Neural cell (in vitro differentiated cells): ENCODE results near the gene TCFL5. TPM values are rescaled to one million over a fixed set of nuclear protein-coding genes. Genes with fewer than 3 reads are reported as not detected.

Experiments
- H2AFZ ChIP-seq: fragments of 200-600, 300-800 bp; sonication (generic), shearing (Covaris generic); 2 replicates; pipeline ENCODE4 v1.6.0; 2014; ENCODE audit warnings: low read depth, mild to moderate bottlenecking, antibody characterized with exemption, low read length, moderate library complexity
- H3F3A ChIP-seq: fragments of 200-600 bp; shearing (Covaris generic); 2 replicates; pipeline ENCODE4 v1.6.1; 2016; ENCODE audit warnings: mild to moderate bottlenecking, moderate library complexity, mixed read lengths, antibody characterized with exemption, low read length; ENCODE audit not compliant: insufficient read depth, poor library complexity, severe bottlenecking
- H3K27ac ChIP-seq: fragments of 200-600, 300-800 bp; sonication (generic), shearing (Covaris generic); 2 replicates; pipeline ENCODE4 v1.5.1; 2014; ENCODE audit warnings: mild to moderate bottlenecking, low read length, moderate library complexity
- H3K27me3 ChIP-seq: fragments of 300-800, 200-600 bp; sonication (generic), shearing (Covaris generic); 2 replicates; pipeline ENCODE4 v1.6.0; 2014; ENCODE audit warnings: mild to moderate bottlenecking, low read depth, low read length, moderate library complexity; ENCODE audit not compliant: insufficient read depth
- H3K36me3 ChIP-seq: fragments of 300-800, 200-600 bp; sonication (generic), shearing (Covaris generic); 2 replicates; pipeline ENCODE4 v1.5.1; 2014; ENCODE audit warnings: mild to moderate bottlenecking, antibody characterized with exemption, low read length, moderate library complexity; ENCODE audit not compliant: insufficient read depth
- H3K4me2 ChIP-seq: fragments of 300-800, 200-600 bp; sonication (generic), shearing (Covaris generic); 2 replicates; pipeline ENCODE4 v1.6.0; 2014; ENCODE audit warnings: mild to moderate bottlenecking, low read length
- H3K4me3 ChIP-seq: fragments of 300-800, 200-600 bp; sonication (generic), shearing (Covaris generic); 2 replicates; pipeline ENCODE4 v1.5.1; 2014; ENCODE audit warnings: mild to moderate bottlenecking, low read length, moderate library complexity
- H3K79me2 ChIP-seq: fragments of 200-600 bp; shearing (Covaris generic); replicated peaks from 2 replicates; pipeline ENCODE4 v1.6.0; 2014; ENCODE audit warnings: mild to moderate bottlenecking, low read length, moderate library complexity; ENCODE audit not compliant: insufficient read depth
- H3K9ac ChIP-seq: fragments of 300-800, 200-600 bp; sonication (generic), shearing (Covaris generic); 2 replicates; pipeline ENCODE4 v1.6.1; 2016; ENCODE audit warnings: mild to moderate bottlenecking, low read length, mixed read lengths
- H3K9me2 ChIP-seq: fragments of 200-600 bp; shearing (Covaris generic); 2 replicates; pipeline ENCODE4 v1.6.1; 2016; ENCODE audit warnings: mild to moderate bottlenecking, low read length, mixed read lengths; ENCODE audit not compliant: insufficient read depth
- H3K9me3 ChIP-seq: fragments of 200-600, 300-800 bp; sonication (generic), shearing (Covaris generic); 2 replicates; pipeline ENCODE4 v1.6.1; 2016; ENCODE audit warnings: mild to moderate bottlenecking, mixed run types, low read length, moderate library complexity, mixed read lengths
- H4K20me1 ChIP-seq: fragments of 200-600 bp; shearing (Covaris generic); 2 replicates; pipeline ENCODE4 v1.6.1; 2016; ENCODE audit warnings: mild to moderate bottlenecking, mixed run types; ENCODE audit not compliant: insufficient read depth
- CTCF ChIP-seq: fragments of 450-650 bp; IDR thresholded peaks from 2 replicates; pipeline ENCODE4 v1.5.1; 2014; ENCODE audit warnings: antibody characterized with exemption, mild to moderate bottlenecking, moderate library complexity; ENCODE audit not compliant: poor library complexity, severe bottlenecking
- EP300 ChIP-seq: fragments of 450-650 bp; conservative IDR thresholded peaks from 2 replicates; pipeline ENCODE4 v1.6.1; 2014; ENCODE audit warnings: antibody characterized with exemption, mild to moderate bottlenecking, moderate library complexity; ENCODE audit not compliant: poor library complexity, severe bottlenecking
- EZH2 ChIP-seq: fragments of 200-600, 300-800 bp; shearing (Covaris generic), sonication (generic); IDR thresholded peaks from 2 replicates; pipeline ENCODE4 v1.6.1; 2014; ENCODE audit warnings: antibody characterized with exemption, low read length, borderline replicate concordance, mild to moderate bottlenecking; ENCODE audit not compliant: insufficient read depth, poor library complexity, severe bottlenecking
- MXI1 ChIP-seq: fragments of 450-650 bp; conservative IDR thresholded peaks from 2 replicates; pipeline ENCODE4 v1.6.1; 2014; ENCODE audit warnings: antibody characterized with exemption, mild to moderate bottlenecking; ENCODE audit not compliant: poor library complexity, severe bottlenecking
- POLR2AphosphoS5 ChIP-seq: IDR thresholded peaks from 2 replicates; pipeline ENCODE4 v1.6.1; 2012
- RAD21 ChIP-seq: fragments of 450-650 bp; conservative IDR thresholded peaks from 2 replicates; pipeline ENCODE4 v1.6.1; 2014; ENCODE audit warnings: antibody characterized with exemption, mild to moderate bottlenecking, moderate library complexity
- REST ChIP-seq: IDR thresholded peaks from 2 replicates; pipeline ENCODE4 v1.6.1; 2012; ENCODE audit warnings: borderline replicate concordance
- SMC3 ChIP-seq: fragments of 450-650 bp; conservative IDR thresholded peaks from 2 replicates; pipeline ENCODE4 v1.6.1; 2014; ENCODE audit warnings: antibody characterized with exemption, mild to moderate bottlenecking, moderate library complexity; ENCODE audit not compliant: poor library complexity
- TAF1 ChIP-seq: IDR thresholded peaks from 2 replicates; pipeline ENCODE4 v1.6.1; 2012; ENCODE audit warnings: low read depth
- polyA plus RNA-seq: library from polyadenylated mRNA; depleted of rRNA; stranded (reverse); fragments of >200 nt; gene quantifications from 2 replicates; pipeline ENCODE4 v1.2.3, GENCODE V29; 2014

The TCFL5 gene
- polyA plus RNA-seq, 1 donor from 2014 or later = 9.8 TPM

- H3K36me3 ChIP-seq = peaks cover 13% of the 10 kb centered on the region
- no peak overlapping the region for H3K4me3 ChIP-seq
Measured at GRCh38 chr20:62897666-62898065, 36.0 kb upstream of the TCFL5 start.

GRCh38 chr20:62896526-62896925 lies 34.9 kb upstream of the TCFL5 start:
- Histone ChIP-seq H3K79me2 (no peaks in the 10 kb centered on the region), H2AFZ (no peak overlapping the region), H4K20me1 (no peaks in the 10 kb centered on the region), H3K9me3 (no peaks in the 10 kb centered on the region), H3K9ac (no peak overlapping the region), H3K4me3 (no peak overlapping the region), H3K36me3 (peaks cover 13% of the 10 kb centered on the region), H3F3A (no peaks in the 10 kb centered on the region), H3K9me2 (no peaks in the 10 kb centered on the region), H3K27me3 (no peaks in the 10 kb centered on the region), H3K27ac (no peak overlapping the region), H3K4me2 (no peak overlapping the region)
- TF ChIP-seq REST (no peak), CTCF (no peak), POLR2AphosphoS5 (no peak), EP300 (no peak), TAF1 (no peak), EZH2 (no peak)

More at GRCh38 chr20:62897666-62898065, 36.0 kb upstream of the TCFL5 start:
- no peak overlapping the region for H3K9ac ChIP-seq
- H3K9me2 ChIP-seq = no peaks in the 10 kb centered on the region
- H3K9me3 ChIP-seq = no peaks in the 10 kb centered on the region
- H2AFZ ChIP-seq = no peak overlapping the region
- no peaks in the 10 kb centered on the region for H4K20me1 ChIP-seq
- H3K79me2 ChIP-seq = no peaks in the 10 kb centered on the region
- no peaks in the 10 kb centered on the region for H3K27me3 ChIP-seq
- no peaks in the 10 kb centered on the region for H3F3A ChIP-seq
- no peak overlapping the region for H3K4me2 ChIP-seq
- TF ChIP-seq REST (no peak), SMC3 (no peak), EZH2 (no peak), MXI1 (no peak), CTCF (no peak), POLR2AphosphoS5 (no peak), TAF1 (no peak), EP300 (no peak), RAD21 (no peak)
- no peak overlapping the region for H3K27ac ChIP-seq
